WTC11 (cell line): Measurements from ENCODE around the gene ARMC2. TPM values are rescaled to one million over a fixed set of nuclear protein-coding genes. Genes with fewer than 3 reads are reported as not detected.

ENCODE experiments used
- ATF1 ChIP-seq: sonication (generic); formaldehyde crosslinking; IDR thresholded peaks from 2 replicates; pipeline ENCODE4 v1.8.1; 2023; ENCODE audit warnings: mild to moderate bottlenecking, moderate library complexity, missing genetic modification reagents
- ELF4 ChIP-seq: sonication (generic); formaldehyde crosslinking; IDR thresholded peaks from 2 replicates; pipeline ENCODE4 v1.8.1; 2022; ENCODE audit warnings: low read depth, mild to moderate bottlenecking, moderate library complexity, missing genetic modification reagents
- IRF2 ChIP-seq: sonication (generic); formaldehyde crosslinking; IDR thresholded peaks from 2 replicates; pipeline ENCODE4 v1.8.0; 2022; ENCODE audit warnings: low read depth, missing genetic modification reagents, borderline replicate concordance
- MXD4 ChIP-seq: fragments of 250-450 bp; sonication (Bioruptor Pico); IDR thresholded peaks from 2 replicates; pipeline ENCODE4 v1.8.0; 2021; ENCODE audit warnings: mild to moderate bottlenecking, moderate library complexity, borderline replicate concordance
- NR2C2 ChIP-seq: sonication (generic); formaldehyde crosslinking; IDR thresholded peaks from 2 replicates; pipeline ENCODE4 v1.8.0; 2022; ENCODE audit warnings: mild to moderate bottlenecking, missing genetic modification reagents
- OVOL2 ChIP-seq: fragments of 250-450 bp; sonication (Bioruptor Pico); IDR thresholded peaks from 2 replicates; pipeline ENCODE4 v1.9.0; 2021; ENCODE audit warnings: mild to moderate bottlenecking, borderline replicate concordance
- ZBTB21 ChIP-seq: sonication (generic); formaldehyde crosslinking; IDR thresholded peaks from 2 replicates; pipeline ENCODE4 v1.8.1; 2023; ENCODE audit warnings: mild to moderate bottlenecking, missing genetic modification reagents, borderline replicate concordance
- ZNF121 ChIP-seq: sonication (generic); formaldehyde crosslinking; IDR thresholded peaks from 2 replicates; pipeline ENCODE4 v1.8.0; 2023; ENCODE audit warnings: missing genetic modification reagents
- ZNF232 ChIP-seq: sonication (generic); formaldehyde crosslinking; IDR thresholded peaks from 2 replicates; pipeline ENCODE4 v1.8.0; 2022; ENCODE audit warnings: mild to moderate bottlenecking, missing genetic modification reagents
- total RNA-seq: library from RNA; stranded (reverse); gene quantifications from 3 replicates; pipeline ENCODE4 v1.2.3, GENCODE V29; 2021
- TF ChIP-seq, protein P1 (sequence below): sonication (generic); formaldehyde crosslinking; IDR thresholded peaks from 2 replicates; pipeline ENCODE4 v1.8.0; 2022; ENCODE audit warnings: mild to moderate bottlenecking, missing genetic modification reagents
- TF ChIP-seq, protein P2 (sequence below): sonication (generic); formaldehyde crosslinking; IDR thresholded peaks from 2 replicates; pipeline ENCODE4 v1.8.0; 2023; ENCODE audit warnings: missing genetic modification reagents
- TF ChIP-seq, protein P3 (sequence below): sonication (generic); formaldehyde crosslinking; IDR thresholded peaks from 2 replicates; pipeline ENCODE4 v1.8.1; 2023; ENCODE audit warnings: mild to moderate bottlenecking, missing genetic modification reagents, moderate library complexity
- TF ChIP-seq, protein P4 (sequence below): sonication (generic); formaldehyde crosslinking; IDR thresholded peaks from 2 replicates; pipeline ENCODE4 v1.8.0; 2022; ENCODE audit warnings: mild to moderate bottlenecking, missing genetic modification reagents
- TF ChIP-seq, protein P5 (sequence below): fragments of 250-450 bp; sonication (Bioruptor Pico); conservative IDR thresholded peaks from 2 replicates; pipeline ENCODE4 v1.9.0; 2021; ENCODE audit warnings: mild to moderate bottlenecking
- TF ChIP-seq, protein P6 (sequence below): fragments of 250-450 bp; sonication (Bioruptor Pico); IDR thresholded peaks from 2 replicates; pipeline ENCODE4 v1.9.0; 2021; ENCODE audit warnings: moderate library complexity, mild to moderate bottlenecking, inconsistent platforms, borderline replicate concordance
- TF ChIP-seq, protein P7 (sequence below): sonication (generic); formaldehyde crosslinking; IDR thresholded peaks from 2 replicates; pipeline ENCODE4 v1.8.1; 2023; ENCODE audit warnings: mild to moderate bottlenecking, missing genetic modification reagents, moderate library complexity
- TF ChIP-seq, protein P8 (sequence below): sonication (generic); formaldehyde crosslinking; conservative IDR thresholded peaks from 2 replicates; pipeline ENCODE4 v1.8.1; 2022; ENCODE audit warnings: mild to moderate bottlenecking, missing genetic modification reagents
- TF ChIP-seq, protein P9 (sequence below): sonication (generic); formaldehyde crosslinking; IDR thresholded peaks from 2 replicates; pipeline ENCODE4 v1.8.1; 2022; ENCODE audit warnings: low read depth, mild to moderate bottlenecking, moderate library complexity, missing genetic modification reagents, borderline replicate concordance
- TF ChIP-seq, protein P10 (sequence below): sonication (generic); formaldehyde crosslinking; IDR thresholded peaks from 2 replicates; pipeline ENCODE4 v1.8.1; 2023; ENCODE audit warnings: mild to moderate bottlenecking, moderate library complexity, missing genetic modification reagents
- TF ChIP-seq, protein P11 (sequence below): fragments of 250-450 bp; sonication (Bioruptor Pico); IDR thresholded peaks from 2 replicates; pipeline ENCODE4 v1.9.0; 2021; ENCODE audit warnings: mild to moderate bottlenecking, borderline replicate concordance

The ARMC2 gene
- total RNA-seq, 1 experiment from 2014 or later: 5.2 TPM

DNA sequence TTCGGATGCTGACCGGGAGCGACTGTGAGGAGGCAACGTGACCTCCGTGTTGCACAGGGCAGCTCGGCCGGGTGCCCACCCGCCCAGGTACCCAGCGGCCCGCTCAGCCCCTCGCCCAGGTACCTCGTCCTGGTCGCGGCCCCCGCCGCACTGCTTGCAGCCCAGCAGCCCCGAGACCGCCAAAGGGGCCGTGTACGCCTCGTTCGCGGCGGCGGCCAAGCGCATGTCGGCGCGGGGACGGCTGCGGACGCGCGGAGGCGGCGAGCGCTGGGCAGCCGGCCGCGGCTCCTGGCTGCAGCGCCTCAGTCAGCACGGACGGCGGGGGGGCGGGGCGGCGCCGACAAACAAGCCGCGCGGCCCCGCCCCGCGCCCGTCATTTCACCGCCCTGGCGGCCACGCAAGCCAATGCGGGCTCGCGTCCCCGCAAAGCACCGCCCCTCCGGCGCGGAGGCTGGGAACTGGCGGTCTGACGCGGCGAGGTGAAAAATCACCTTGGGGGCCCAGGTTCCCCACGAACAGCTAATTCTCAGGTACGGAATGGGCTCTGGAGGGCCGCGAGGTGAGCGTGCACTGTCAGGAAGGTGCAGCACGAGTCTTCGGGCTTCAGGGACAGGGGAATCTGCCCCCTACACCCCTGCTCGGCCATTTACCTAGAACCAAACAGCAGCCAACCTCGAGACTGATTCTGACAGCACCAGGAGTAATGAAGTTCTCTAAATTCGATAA lies 161.2 kb downstream of the ARMC2 start (continued):
- TF ChIP-seq, protein P1, sequence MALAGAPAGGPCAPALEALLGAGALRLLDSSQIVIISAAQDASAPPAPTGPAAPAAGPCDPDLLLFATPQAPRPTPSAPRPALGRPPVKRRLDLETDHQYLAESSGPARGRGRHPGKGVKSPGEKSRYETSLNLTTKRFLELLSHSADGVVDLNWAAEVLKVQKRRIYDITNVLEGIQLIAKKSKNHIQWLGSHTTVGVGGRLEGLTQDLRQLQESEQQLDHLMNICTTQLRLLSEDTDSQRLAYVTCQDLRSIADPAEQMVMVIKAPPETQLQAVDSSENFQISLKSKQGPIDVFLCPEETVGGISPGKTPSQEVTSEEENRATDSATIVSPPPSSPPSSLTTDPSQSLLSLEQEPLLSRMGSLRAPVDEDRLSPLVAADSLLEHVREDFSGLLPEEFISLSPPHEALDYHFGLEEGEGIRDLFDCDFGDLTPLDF (CRISPR knock-in tag): no peak
- TF ChIP-seq, protein P2, sequence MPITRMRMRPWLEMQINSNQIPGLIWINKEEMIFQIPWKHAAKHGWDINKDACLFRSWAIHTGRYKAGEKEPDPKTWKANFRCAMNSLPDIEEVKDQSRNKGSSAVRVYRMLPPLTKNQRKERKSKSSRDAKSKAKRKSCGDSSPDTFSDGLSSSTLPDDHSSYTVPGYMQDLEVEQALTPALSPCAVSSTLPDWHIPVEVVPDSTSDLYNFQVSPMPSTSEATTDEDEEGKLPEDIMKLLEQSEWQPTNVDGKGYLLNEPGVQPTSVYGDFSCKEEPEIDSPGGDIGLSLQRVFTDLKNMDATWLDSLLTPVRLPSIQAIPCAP (CRISPR knock-in tag): no peak
- TF ChIP-seq, protein P3, sequence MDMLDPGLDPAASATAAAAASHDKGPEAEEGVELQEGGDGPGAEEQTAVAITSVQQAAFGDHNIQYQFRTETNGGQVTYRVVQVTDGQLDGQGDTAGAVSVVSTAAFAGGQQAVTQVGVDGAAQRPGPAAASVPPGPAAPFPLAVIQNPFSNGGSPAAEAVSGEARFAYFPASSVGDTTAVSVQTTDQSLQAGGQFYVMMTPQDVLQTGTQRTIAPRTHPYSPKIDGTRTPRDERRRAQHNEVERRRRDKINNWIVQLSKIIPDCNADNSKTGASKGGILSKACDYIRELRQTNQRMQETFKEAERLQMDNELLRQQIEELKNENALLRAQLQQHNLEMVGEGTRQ (CRISPR knock-in tag): peak; percentile 55; the same call in 1 of the 2 replicates
- TF ChIP-seq, protein P4, sequence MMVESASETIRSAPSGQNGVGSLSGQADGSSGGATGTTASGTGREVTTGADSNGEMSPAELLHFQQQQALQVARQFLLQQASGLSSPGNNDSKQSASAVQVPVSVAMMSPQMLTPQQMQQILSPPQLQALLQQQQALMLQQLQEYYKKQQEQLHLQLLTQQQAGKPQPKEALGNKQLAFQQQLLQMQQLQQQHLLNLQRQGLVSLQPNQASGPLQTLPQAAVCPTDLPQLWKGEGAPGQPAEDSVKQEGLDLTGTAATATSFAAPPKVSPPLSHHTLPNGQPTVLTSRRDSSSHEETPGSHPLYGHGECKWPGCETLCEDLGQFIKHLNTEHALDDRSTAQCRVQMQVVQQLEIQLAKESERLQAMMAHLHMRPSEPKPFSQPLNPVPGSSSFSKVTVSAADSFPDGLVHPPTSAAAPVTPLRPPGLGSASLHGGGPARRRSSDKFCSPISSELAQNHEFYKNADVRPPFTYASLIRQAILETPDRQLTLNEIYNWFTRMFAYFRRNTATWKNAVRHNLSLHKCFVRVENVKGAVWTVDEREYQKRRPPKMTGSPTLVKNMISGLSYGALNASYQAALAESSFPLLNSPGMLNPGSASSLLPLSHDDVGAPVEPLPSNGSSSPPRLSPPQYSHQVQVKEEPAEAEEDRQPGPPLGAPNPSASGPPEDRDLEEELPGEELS (CRISPR knock-in tag): peak; percentile 95
- TF ChIP-seq, protein P5, sequence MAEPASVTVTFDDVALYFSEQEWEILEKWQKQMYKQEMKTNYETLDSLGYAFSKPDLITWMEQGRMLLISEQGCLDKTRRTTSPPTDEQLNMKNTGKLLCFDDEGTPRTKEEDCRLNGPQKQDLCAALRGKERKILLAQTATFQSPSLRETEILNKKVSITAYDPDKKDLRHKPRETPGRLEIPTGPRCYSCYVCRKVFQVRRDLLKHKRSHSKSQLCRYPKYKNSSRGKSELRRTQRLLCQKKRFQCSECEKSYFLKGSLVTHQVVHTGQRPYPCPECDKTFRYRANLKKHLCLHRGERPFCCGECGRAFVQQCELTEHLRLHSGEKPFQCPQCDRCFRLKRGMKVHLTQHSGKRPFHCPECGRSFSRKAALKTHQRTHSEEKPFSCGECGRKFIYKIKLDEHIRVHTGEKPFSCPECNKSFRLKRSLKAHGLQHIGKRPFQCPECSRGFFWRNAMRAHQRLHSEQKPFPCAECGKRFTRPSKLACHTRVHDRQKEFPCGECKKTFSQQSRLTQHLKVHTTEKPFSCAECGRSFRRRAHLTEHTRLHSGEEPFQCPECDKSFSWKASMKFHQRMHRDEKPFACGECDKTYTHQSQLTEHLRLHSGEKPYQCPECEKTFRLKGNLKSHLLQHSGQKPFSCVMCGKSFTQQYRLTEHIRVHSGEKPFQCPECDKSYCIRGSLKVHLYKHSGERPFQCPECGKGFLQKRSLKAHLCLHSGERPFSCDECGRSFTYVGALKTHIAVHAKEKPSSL (CRISPR knock-in tag): no peak
- TF ChIP-seq ATF1 (CRISPR knock-in tag) (no peak), ZNF121 (CRISPR knock-in tag) (0 out of 2 replicates have a peak, but pooled peaks have one; percentile 16), NR2C2 (no peak), IRF2 (CRISPR knock-in tag) (no peak), ELF4 (CRISPR knock-in tag) (no peak), MXD4 (no peak), ZNF232 (peak; percentile 93), OVOL2 (CRISPR knock-in tag) (no peak), ZBTB21 (CRISPR knock-in tag) (peak; percentile 46; the same call in 1 of the 2 replicates)
- TF ChIP-seq, protein P6, sequence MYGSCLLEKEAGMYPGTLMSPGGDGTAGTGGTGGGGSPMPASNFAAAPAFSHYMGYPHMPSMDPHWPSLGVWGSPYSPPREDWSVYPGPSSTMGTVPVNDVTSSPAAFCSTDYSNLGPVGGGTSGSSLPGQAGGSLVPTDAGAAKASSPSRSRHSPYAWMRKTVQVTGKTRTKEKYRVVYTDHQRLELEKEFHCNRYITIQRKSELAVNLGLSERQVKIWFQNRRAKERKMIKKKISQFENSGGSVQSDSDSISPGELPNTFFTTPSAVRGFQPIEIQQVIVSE (CRISPR knock-in tag): no peak
- TF ChIP-seq, protein P7, sequence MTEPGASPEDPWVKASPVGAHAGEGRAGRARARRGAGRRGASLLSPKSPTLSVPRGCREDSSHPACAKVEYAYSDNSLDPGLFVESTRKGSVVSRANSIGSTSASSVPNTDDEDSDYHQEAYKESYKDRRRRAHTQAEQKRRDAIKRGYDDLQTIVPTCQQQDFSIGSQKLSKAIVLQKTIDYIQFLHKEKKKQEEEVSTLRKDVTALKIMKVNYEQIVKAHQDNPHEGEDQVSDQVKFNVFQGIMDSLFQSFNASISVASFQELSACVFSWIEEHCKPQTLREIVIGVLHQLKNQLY (CRISPR knock-in tag): no peak
- TF ChIP-seq, protein P8, sequence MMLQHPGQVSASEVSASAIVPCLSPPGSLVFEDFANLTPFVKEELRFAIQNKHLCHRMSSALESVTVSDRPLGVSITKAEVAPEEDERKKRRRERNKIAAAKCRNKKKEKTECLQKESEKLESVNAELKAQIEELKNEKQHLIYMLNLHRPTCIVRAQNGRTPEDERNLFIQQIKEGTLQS (CRISPR knock-in tag): no peak
- TF ChIP-seq, protein P9, sequence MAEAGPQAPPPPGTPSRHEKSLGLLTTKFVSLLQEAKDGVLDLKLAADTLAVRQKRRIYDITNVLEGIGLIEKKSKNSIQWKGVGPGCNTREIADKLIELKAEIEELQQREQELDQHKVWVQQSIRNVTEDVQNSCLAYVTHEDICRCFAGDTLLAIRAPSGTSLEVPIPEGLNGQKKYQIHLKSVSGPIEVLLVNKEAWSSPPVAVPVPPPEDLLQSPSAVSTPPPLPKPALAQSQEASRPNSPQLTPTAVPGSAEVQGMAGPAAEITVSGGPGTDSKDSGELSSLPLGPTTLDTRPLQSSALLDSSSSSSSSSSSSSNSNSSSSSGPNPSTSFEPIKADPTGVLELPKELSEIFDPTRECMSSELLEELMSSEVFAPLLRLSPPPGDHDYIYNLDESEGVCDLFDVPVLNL (CRISPR knock-in tag): 0 out of 2 replicates have a peak, but pooled peaks have one; percentile 42
- TF ChIP-seq, protein P10, sequence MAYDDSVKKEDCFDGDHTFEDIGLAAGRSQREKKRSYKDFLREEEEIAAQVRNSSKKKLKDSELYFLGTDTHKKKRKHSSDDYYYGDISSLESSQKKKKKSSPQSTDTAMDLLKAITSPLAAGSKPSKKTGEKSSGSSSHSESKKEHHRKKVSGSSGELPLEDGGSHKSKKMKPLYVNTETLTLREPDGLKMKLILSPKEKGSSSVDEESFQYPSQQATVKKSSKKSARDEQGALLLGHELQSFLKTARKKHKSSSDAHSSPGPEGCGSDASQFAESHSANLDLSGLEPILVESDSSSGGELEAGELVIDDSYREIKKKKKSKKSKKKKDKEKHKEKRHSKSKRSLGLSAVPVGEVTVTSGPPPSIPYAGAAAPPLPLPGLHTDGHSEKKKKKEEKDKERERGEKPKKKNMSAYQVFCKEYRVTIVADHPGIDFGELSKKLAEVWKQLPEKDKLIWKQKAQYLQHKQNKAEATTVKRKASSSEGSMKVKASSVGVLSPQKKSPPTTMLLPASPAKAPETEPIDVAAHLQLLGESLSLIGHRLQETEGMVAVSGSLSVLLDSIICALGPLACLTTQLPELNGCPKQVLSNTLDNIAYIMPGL: peak; percentile 66
- TF ChIP-seq, protein P11, sequence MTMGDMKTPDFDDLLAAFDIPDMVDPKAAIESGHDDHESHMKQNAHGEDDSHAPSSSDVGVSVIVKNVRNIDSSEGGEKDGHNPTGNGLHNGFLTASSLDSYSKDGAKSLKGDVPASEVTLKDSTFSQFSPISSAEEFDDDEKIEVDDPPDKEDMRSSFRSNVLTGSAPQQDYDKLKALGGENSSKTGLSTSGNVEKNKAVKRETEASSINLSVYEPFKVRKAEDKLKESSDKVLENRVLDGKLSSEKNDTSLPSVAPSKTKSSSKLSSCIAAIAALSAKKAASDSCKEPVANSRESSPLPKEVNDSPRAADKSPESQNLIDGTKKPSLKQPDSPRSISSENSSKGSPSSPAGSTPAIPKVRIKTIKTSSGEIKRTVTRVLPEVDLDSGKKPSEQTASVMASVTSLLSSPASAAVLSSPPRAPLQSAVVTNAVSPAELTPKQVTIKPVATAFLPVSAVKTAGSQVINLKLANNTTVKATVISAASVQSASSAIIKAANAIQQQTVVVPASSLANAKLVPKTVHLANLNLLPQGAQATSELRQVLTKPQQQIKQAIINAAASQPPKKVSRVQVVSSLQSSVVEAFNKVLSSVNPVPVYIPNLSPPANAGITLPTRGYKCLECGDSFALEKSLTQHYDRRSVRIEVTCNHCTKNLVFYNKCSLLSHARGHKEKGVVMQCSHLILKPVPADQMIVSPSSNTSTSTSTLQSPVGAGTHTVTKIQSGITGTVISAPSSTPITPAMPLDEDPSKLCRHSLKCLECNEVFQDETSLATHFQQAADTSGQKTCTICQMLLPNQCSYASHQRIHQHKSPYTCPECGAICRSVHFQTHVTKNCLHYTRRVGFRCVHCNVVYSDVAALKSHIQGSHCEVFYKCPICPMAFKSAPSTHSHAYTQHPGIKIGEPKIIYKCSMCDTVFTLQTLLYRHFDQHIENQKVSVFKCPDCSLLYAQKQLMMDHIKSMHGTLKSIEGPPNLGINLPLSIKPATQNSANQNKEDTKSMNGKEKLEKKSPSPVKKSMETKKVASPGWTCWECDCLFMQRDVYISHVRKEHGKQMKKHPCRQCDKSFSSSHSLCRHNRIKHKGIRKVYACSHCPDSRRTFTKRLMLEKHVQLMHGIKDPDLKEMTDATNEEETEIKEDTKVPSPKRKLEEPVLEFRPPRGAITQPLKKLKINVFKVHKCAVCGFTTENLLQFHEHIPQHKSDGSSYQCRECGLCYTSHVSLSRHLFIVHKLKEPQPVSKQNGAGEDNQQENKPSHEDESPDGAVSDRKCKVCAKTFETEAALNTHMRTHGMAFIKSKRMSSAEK (CRISPR knock-in tag): no peak
